Measurements from ENCODE around the gene IGFL4.

The IGFL4 gene

GRCh38 chr19:46020819-46021125 is 20.0 kb downstream of the IGFL4 start:
- no peak for DNase-seq (ENCODE audit: low spot score)

DNA sequence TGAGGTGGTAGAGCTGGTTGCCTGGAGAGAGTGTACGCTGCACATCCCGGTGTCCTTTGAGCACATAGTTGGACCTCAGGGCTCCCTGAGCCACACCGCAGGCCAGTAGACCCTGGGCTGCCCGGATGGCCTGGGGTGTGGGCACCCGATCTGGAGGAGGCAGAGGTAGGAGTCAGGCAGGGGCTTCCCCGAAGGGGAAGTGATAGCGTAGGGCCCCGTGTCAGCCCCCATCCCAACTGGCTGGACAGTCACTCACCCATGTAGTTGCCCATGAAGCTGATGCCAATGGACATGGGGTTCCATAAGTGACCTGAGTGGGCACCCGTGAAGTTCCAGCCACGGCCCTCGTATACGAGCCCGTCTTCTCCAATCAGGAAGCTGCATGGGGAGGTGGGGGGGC is 21.5 kb downstream of the IGFL4 start:
- no peak for DNase-seq (ENCODE audit: low spot score)

DNA sequence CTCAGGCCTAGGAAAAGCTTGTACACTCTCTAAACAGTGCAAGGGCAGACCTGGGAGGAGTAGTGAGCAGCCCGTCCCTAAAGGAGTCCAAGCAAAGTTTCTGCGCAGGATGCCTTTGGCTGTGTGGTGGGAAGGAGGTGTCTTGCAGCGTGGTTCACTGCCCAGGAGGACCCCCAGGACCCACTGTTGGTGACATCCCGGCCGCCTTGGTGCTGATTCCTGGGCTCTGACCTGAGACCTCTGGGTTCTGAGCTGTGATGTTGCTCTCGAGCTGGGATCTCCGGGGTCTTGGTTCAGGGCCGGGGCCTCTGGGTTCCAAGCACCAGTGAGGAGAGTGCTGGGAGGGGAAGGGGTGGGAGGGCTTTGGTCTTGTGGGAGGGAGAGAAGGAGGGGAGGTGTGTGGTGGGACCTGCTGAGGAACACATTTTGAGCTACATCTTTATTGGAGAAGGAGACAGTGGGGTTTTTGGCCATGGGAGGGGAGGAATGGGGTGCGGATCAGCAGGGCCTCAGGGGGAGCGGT is 22.0 kb downstream of the IGFL4 start:
- DNase-seq (ENCODE audit: low spot score) = no peak

DNA sequence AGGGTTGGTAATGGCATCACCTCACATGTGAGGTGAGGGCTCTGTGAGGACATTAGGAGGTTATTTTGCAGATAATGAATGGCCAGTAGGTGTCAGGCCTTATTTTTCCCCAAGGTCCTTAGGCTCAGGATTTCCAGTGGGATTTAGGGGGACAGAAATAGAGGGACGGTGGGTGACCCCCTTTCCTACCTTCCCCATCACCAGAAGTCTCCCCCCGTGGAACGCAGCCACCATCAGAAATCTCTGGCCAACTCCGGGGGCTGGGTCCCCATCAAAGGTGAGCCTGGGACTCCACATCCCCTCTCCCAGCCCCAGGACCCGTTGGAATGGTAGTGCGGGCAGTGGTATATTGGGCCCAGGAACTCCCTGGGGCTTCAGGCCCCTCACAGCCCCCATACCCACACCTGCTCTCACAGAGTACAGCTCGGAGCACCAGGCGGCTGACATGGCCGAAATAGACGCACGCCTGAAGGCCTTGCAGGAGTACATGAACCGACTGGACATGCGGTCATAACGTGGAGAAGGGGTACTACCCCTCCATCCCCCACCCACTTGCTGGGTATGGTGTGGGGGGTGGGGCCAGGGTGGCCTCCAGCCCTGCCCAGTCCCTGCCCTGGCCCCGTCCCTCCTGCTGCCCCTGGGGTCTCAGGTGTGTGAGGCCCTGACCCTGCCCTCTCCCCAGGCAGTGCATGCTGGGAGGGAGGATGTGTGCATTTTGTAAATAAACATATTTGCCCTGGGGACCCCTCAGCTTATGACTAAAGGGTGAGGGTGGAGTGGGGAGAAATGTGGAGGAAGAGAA is 22.7 kb downstream of the IGFL4 start:
- DNase-seq (ENCODE audit: low spot score) = no peak

GRCh38 chr19:46017095-46017429 is 23.7 kb downstream of the IGFL4 start:
- no peak for DNase-seq (ENCODE audit: low spot score)

- DNase-seq (ENCODE audit: low spot score) = peak; percentile 82
These were observed 24.2 kb downstream of the IGFL4 start for GRCh38 chr19:46016426-46017094.

GRCh38 chr19:46015687-46016425 is 24.9 kb downstream of the IGFL4 start:
- no peak for DNase-seq (ENCODE audit: low spot score)

GRCh38 chr19:46014941-46015686 is 25.7 kb downstream of the IGFL4 start:
- DNase-seq (ENCODE audit: low spot score) = peak; percentile 35

DNA sequence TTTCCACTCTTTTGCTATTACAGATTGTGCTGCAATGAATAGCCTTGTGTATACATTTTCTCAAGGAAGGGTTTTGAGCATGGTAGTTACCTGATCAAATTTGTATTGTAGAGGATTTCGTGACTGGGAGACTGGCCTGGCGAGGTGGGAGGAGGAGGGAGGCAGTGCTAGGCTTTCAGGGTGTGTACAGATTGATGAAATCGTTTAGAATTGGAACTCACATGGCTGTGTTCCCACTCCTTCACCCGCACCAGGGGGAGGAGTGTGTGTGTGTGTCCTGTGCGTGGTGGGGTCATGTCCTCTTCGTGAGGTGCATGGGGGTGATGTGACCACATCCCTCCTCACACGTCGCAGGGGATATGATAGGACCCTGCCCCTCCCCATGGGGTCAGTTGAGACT is 26.3 kb downstream of the IGFL4 start:
- DNase-seq (ENCODE audit: low spot score) = no peak

- DNase-seq (ENCODE audit: low spot score) = peak; percentile 76
These were observed 31.0 kb downstream of the IGFL4 start for GRCh38 chr19:46009530-46010510.

DNA sequence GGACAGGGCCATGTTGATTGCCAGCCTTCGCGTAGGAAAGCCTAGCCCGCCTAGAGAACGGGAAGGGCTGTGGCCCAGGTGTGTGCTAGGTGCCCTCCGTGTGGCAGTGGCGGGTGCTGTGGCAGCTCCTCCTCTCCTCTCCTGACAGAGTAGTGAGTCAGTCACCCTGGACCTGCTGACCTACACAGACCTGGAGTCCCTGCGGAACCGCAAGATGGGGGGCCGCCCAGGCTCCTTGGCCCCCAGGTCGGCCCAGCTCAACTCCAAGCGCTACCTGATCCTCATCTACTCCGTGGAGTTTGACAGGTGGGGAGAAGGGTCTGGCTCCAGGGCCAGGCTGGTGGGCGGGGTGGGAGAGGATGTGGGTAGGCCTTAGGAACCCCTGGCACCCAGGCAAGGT is 34.4 kb downstream of the IGFL4 start:
- no peak for DNase-seq (ENCODE audit: low spot score)

DNA sequence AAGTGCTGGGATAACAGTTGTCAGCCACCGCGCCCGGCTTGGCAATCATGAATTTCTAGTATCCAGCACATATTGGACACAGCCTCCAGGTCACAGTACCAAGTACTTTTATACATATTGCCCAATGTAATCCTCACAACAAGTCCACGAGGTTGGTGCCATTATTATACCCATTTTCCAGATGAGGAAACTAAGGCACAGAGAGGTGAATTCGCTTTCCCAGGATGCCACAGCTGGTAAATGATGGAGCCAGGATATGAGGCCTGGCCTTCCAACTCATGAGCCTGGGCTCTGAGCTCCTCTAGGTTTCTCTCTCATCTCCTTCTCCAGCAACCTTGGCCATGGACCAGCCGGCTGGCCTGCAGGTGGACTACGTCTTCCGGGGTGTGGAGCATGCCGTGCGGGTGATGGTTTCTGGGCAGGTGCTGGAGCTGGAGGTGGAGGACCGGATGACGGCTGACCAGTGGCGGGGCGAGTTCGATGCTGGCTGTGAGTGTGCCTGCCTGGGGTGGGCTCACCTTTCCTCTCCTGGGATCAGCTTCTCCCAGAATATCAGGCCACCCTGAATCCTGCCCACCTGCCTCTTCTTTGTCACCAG is 38.0 kb downstream of the IGFL4 start:
- DNase-seq (ENCODE audit: low spot score) = no peak

DNA sequence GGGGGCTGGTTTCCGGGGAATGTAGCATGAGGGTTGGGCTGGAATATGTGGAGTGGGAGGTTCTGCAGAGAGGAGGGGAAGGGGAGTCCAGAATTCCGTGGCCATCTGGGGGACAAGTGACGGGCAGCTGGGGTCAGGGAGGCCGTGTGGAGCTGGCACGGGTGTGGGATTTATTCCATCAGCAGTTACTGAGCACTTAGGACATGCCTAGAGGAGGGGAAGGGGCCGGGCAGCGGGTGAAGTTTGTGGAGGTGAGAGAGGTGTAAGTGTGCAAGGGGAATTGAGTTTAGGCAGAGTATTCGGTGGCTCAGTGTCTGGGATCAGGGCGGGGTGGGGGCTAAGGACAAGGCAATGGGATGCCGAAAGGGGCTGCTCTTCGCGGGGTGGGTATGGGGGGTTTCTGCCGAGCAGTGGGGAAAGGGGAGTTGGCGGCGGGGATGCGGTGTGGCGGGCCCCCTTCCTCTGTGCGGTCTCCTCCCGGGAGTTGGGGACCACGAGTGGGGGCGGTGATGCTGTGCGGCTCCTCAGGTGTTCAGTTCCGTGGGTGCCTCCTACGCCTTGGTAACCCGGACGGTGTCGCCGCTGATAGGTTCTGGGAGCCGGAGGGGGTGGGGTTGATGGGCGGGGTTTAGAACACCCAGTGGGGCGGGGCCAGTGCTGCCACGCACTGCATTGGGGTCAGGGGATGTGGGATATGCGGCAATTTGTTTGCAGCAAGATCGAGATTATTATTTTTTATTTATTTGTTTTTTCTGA is 40.1 kb downstream of the IGFL4 start:
- DNase-seq (ENCODE audit: low spot score) = peak; percentile 86

DNA sequence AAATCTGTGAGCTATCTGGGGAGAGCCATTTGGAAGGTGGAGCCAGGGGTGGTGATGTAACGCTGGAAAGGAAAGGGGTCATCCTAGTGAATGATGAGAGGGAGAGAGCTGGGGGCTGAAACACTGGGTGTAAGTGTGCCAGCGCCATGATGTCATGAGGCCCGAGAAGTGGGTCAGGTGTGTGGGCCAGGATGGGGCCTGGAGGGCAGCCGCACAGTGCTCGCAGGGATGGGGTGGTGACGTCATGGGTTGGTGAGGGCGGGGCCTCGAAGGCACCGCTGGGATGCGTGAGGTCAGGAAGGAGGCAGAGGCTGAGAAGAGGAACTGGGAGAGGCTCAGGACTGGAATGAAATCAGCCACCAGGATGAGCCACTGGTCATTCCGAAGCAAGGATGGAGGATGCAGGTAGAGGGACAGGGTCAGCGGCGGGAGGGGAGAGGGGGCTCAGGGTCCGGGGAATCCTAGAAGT is 41.1 kb downstream of the IGFL4 start:
- peak; percentile 89 for DNase-seq (ENCODE audit: low spot score)

DNA sequence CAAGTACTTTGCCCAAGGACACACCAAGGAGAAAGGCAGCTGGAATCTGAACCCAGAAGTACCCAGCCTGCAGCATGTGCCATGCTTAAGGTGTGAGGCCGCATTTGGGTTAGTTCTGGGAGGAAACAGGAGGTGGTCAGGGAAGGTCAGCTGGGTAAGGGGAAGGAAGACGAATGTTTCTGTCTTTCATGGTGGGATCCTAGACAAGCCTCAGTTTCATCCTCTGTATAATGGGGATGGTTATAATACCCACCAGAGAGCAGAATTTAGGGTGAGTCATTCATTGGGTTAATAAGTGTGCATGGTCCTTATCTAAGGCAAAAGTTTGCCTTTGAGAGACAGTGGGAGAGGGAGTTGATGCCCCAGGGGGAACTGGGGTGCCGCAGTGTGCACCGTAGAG is 42.0 kb downstream of the IGFL4 start:
- DNase-seq (ENCODE audit: low spot score) = no peak

DNA sequence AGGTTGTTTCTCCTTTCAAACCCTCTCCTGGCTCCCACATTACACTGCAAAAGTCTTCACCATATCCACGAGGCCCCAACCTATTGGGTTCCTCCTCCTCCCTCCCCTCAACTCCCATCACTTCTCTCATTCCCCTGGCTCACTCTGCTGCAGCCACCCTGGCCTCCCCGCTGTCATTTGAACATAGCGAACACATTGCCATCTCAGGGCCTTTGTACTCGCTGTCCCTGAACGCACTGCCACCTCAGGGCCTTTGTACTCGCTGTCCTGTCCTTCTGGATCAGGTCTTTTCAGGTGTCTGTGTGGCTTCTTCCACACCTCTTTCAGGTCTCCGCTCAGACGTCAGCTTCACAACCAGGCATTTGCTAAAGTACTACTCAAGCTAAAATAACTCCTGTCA is 43.9 kb downstream of the IGFL4 start:
- no peak for DNase-seq (ENCODE audit: low spot score)

GRCh38 chr19:45995715-45996385 is 45.0 kb downstream of the IGFL4 start:
- no peak for DNase-seq (ENCODE audit: low spot score)

- peak; percentile 100 for DNase-seq (ENCODE audit: low spot score)
These were observed 45.6 kb downstream of the IGFL4 start, which contains the start of gene CCDC61 for GRCh38 chr19:45994998-45995714. Gene CCDC61, plus strand, starts transcription at chr19:45995467. Its CDS starts 7,552 bp downstream, at chr19:46003019.

All from cerebellar cortex (tissue), 1 donor.